Measurements from ENCODE around the gene KCTD1.

- TF ChIP-seq CTCF (IDR thresholded peaks at IDR 0.05) (no peak), POLR2A (IDR thresholded peaks at IDR 0.05) (no peak)
These were observed 60.9 kb downstream of the KCTD1 start for GRCh38 chr18:26487437-26487836.

Data from body of pancreas (tissue), 4 donors.